GM19395 (cell line): Measurements from ENCODE around the gene SLC36A2.
"Not testable (repeated sequence)": the region's sequence is repeated elsewhere in the genome, so short reads cannot be mapped to it uniquely, and the experiment has no call there.

Source experiments
- ATAC-seq: cut with Tn5 transposase; IDR thresholded peaks from one replicate; pipeline ENCODE4 v1.9.1; 2021; ENCODE audit warnings: mild to moderate bottlenecking, moderate library complexity; ENCODE audit not compliant: unreplicated experiment

Gene SLC36A2

GRCh38 chr5:151347369-151347768 lies at the start of gene SLC36A2:
Gene SLC36A2, minus strand, starts transcription at chr5:151347559. Its CDS starts 99 bp downstream, at chr5:151347460.
- ATAC-seq, result no peak

GRCh38 chr5:151388960-151389359 lies 41.6 kb upstream of the SLC36A2 start:
- ATAC-seq, result no peak

- ATAC-seq, result no peak
Measured at GRCh38 chr5:151384106-151384505, 36.7 kb upstream of the SLC36A2 start.

GRCh38 chr5:151383011-151383410 lies 35.7 kb upstream of the SLC36A2 start:
- no peak for ATAC-seq

- no peak for ATAC-seq
Measured at GRCh38 chr5:151382576-151382975, 35.2 kb upstream of the SLC36A2 start.

GRCh38 chr5:151381899-151382298 lies 34.5 kb upstream of the SLC36A2 start:
- ATAC-seq, result no peak

GRCh38 chr5:151378616-151379015 lies 31.3 kb upstream of the SLC36A2 start:
- ATAC-seq, result no peak

GRCh38 chr5:151374539-151374938 lies 27.2 kb upstream of the SLC36A2 start:
- no peak for ATAC-seq

GRCh38 chr5:151367038-151367437 lies 19.7 kb upstream of the SLC36A2 start:
- ATAC-seq, result not testable (repeated sequence)

GRCh38 chr5:151363673-151364072 lies 16.3 kb upstream of the SLC36A2 start:
- no peak for ATAC-seq

- no peak for ATAC-seq
Measured at GRCh38 chr5:151362970-151363369, 15.6 kb upstream of the SLC36A2 start.

- no peak for ATAC-seq
Measured at GRCh38 chr5:151359391-151359790, 12.0 kb upstream of the SLC36A2 start.

GRCh38 chr5:151357792-151358191 lies 10.4 kb upstream of the SLC36A2 start:
- ATAC-seq, result no peak

GRCh38 chr5:151357097-151357496 lies 9.7 kb upstream of the SLC36A2 start:
- no peak for ATAC-seq

GRCh38 chr5:151351671-151352070 lies 4.3 kb upstream of the SLC36A2 start:
- ATAC-seq, result no peak

GRCh38 chr5:151348789-151349188 lies 1.4 kb upstream of the SLC36A2 start:
- ATAC-seq, result no peak

- no peak for ATAC-seq
Measured at GRCh38 chr5:151345808-151346478, 1.4 kb downstream of the SLC36A2 start.

- no peak for ATAC-seq
Measured at GRCh38 chr5:151345187-151345807, 2.1 kb downstream of the SLC36A2 start.

- ATAC-seq, result no peak
Measured at GRCh38 chr5:151344088-151344487, 3.3 kb downstream of the SLC36A2 start.

- no peak for ATAC-seq
Measured at GRCh38 chr5:151340004-151340403, 7.4 kb downstream of the SLC36A2 start.

GRCh38 chr5:151338734-151339133 lies 8.6 kb downstream of the SLC36A2 start:
- ATAC-seq, result no peak

- no peak for ATAC-seq
Measured at GRCh38 chr5:151332857-151333256, 14.5 kb downstream of the SLC36A2 start.

- no peak for ATAC-seq
Measured at GRCh38 chr5:151328734-151329133, 18.6 kb downstream of the SLC36A2 start.
